ENCODE results near the gene AIF1L.

The AIF1L gene

GRCh38 chr9:131078427-131079366 is 17.6 kb upstream of the AIF1L start:
- TF ChIP-seq, protein P1, sequence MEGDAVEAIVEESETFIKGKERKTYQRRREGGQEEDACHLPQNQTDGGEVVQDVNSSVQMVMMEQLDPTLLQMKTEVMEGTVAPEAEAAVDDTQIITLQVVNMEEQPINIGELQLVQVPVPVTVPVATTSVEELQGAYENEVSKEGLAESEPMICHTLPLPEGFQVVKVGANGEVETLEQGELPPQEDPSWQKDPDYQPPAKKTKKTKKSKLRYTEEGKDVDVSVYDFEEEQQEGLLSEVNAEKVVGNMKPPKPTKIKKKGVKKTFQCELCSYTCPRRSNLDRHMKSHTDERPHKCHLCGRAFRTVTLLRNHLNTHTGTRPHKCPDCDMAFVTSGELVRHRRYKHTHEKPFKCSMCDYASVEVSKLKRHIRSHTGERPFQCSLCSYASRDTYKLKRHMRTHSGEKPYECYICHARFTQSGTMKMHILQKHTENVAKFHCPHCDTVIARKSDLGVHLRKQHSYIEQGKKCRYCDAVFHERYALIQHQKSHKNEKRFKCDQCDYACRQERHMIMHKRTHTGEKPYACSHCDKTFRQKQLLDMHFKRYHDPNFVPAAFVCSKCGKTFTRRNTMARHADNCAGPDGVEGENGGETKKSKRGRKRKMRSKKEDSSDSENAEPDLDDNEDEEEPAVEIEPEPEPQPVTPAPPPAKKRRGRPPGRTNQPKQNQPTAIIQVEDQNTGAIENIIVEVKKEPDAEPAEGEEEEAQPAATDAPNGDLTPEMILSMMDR (IDR thresholded peaks at IDR 0.05; ENCODE audit: insufficient read depth, low read depth, low read length, missing control alignments): no peak
- H3K4me3 ChIP-seq (ENCODE audit: low read length): no peak overlapping the region
- no peak for DNase-seq (ENCODE audit: low read depth)

- TF ChIP-seq, protein P1 (IDR thresholded peaks at IDR 0.05; ENCODE audit: insufficient read depth, low read depth, low read length, missing control alignments): no peak
- DNase-seq (ENCODE audit: low read depth): peak; percentile 78
- H3K4me3 ChIP-seq (ENCODE audit: low read length): no peak overlapping the region
These were observed 15.7 kb upstream of the AIF1L start for GRCh38 chr9:131080589-131080988.

GRCh38 chr9:131081868-131082267 is 14.5 kb upstream of the AIF1L start:
- no peak for DNase-seq (ENCODE audit: low read depth)
- H3K4me3 ChIP-seq (ENCODE audit: low read length): no peak overlapping the region
- TF ChIP-seq, protein P1 (IDR thresholded peaks at IDR 0.05; ENCODE audit: insufficient read depth, low read depth, low read length, missing control alignments): no peak

- DNase-seq (ENCODE audit: low read depth): no peak
- no peak overlapping the region for H3K4me3 ChIP-seq (ENCODE audit: low read length)
- TF ChIP-seq, protein P1 (IDR thresholded peaks at IDR 0.05; ENCODE audit: insufficient read depth, low read depth, low read length, missing control alignments): no peak
These were observed 13.4 kb upstream of the AIF1L start for GRCh38 chr9:131082774-131083512.

DNA sequence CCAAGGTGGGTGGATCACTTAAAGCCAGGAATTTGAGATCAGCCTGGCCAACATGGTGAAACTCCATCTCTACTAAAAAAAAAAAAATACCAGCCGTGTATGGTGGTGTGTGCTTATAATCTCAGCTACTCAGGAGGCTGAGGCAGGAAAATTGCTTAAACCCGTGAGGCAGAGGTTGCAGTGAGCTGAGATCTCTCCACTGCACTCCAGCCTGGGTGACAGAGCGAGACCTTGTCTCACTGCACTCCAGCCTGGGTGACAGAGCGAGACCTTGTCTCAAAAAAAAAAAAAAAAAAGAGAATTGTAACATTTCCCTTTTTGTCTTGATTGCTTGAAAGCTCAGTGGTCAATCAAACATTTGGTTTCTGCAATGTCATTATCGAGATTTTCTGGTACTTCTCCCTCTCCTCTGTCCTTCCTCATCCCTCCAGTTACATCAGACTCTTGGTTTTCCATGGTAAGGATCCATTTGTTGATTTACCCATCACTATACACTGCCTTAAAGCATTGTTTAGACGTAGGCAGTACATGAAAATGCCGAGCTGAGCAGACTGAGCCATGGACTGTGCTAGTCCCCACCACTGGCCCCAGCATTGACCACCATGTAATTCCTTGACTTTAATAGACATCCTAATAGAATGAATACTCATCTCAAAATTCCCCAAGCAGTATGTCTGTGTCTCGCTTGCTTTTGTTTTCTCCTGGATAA is 11.5 kb upstream of the AIF1L start:
- no peak overlapping the region for H3K4me3 ChIP-seq (ENCODE audit: low read length)
- TF ChIP-seq, protein P1 (IDR thresholded peaks at IDR 0.05; ENCODE audit: insufficient read depth, low read depth, low read length, missing control alignments): no peak
- no peak for DNase-seq (ENCODE audit: low read depth)

GRCh38 chr9:131085370-131086122 is 10.8 kb upstream of the AIF1L start:
- no peak overlapping the region for H3K4me3 ChIP-seq (ENCODE audit: low read length)
- TF ChIP-seq, protein P1 (IDR thresholded peaks at IDR 0.05; ENCODE audit: insufficient read depth, low read depth, low read length, missing control alignments): no peak
- no peak for DNase-seq (ENCODE audit: low read depth)

Data from epithelial cell of esophagus (primary cell).